ENCODE data around the gene GRB10.

- no peak for TF ChIP-seq EZH2 (IDR thresholded peaks at IDR 0.05; ENCODE audit: low read depth, unreplicated experiment)
- no peak for TF ChIP-seq CTCF (conservative IDR thresholded peaks at IDR 0.05; ENCODE audit: low read depth in 2 of 2)
- TF ChIP-seq POLR2AphosphoS5 (IDR thresholded peaks at IDR 0.05; ENCODE audit: low read depth), result no peak
- no peak for TF ChIP-seq REST (IDR thresholded peaks at IDR 0.05; ENCODE audit: unreplicated experiment)
- no peak for TF ChIP-seq EZH2phosphoT487 (IDR thresholded peaks at IDR 0.05; ENCODE audit: unreplicated experiment)
- no peak for TF ChIP-seq CREB1 (CRISPR knock-in tag; IDR thresholded peaks at IDR 0.05; ENCODE audit: low read depth)
- TF ChIP-seq ZNF114 (CRISPR knock-in tag; IDR thresholded peaks at IDR 0.05), result no peak
- TF ChIP-seq STAT1 (IDR thresholded peaks at IDR 0.05; ENCODE audit: unreplicated experiment), result no peak
- no peak for TF ChIP-seq JUNB (IDR thresholded peaks at IDR 0.05; ENCODE audit: unreplicated experiment)
Measured at GRCh38 chr7:50674896-50675835, 107.5 kb downstream of the GRB10 start.

Data from GM23338 (cell line).